SKM-1 treated with dmso at 0.1 percent for 144 hours (cell line): ENCODE results near the gene BCL6B.
A peak's percentile ranks its signal among the peaks of the same experiment; 100 is the strongest.

Source experiments
- DNase-seq: peaks from one replicate; lab custom pipeline; 2025; ENCODE audit not compliant: unreplicated experiment; lab: John Stamatoyannopoulos, UW

The BCL6B gene

DNA sequence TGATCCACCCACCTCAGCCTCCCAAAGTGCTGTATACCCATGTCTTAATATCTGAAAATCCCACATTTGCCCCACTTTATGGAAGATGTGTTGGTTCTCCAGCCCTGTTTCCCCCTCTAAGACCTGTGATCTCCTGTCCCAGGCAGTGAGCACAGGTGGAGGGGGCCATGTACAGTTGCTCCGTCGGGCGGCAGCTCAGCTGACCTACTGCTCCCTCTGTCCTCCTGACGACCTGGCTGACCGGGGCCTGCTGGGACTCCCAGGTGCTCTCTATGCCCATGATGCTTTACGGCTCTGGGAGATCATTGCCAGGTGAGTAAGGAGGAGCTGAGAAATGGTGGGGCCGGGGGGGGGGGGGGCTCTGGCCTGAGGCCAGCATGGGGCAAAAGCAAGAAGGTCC, 17.1 kb upstream of the BCL6B start:
- no peak for DNase-seq

DNA sequence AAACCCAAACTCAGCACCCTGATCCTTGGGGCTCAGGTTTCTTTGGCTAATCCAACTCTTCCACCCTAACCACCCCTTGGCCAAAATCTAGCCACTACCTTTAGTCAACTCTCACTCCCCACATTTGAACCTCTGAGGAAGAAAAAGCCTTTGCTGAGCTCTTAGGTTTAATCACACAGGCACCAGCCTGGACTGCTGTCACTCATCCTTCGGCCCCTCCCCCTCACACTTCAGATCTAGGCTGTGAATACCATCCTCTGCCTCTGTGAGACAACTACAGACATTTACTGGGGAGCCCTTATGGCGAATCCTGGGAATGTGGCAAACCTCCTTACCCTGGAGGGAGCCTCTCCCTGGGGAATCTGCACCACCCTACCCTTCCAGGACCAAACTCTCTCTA, 15.7 kb upstream of the BCL6B start:
- no peak for DNase-seq

DNA sequence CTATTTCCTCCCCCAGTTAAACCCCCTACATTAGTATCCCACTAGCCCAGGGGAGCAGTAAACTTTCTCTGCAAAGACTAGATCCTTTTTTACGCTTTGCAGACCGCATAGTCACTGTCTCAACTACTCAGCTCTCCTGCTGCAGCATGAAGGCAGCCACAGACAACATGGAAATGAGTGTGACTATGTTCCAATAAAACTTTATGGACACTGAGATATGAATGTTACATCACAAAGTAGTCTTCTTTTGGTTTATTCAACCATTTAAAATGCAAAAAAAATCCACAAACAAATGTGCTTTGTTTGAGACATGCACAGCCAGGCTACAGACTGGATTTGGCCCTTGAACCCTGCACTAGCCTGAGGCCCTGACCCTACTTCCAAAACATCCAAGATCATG, 12.3 kb upstream of the BCL6B start:
- no peak for DNase-seq

- no peak for DNase-seq
These were observed 11.4 kb upstream of the BCL6B start for GRCh38 chr17:7011415-7011814.

- DNase-seq, result no peak
These were observed 11.0 kb upstream of the BCL6B start for GRCh38 chr17:7011942-7012254.

DNA sequence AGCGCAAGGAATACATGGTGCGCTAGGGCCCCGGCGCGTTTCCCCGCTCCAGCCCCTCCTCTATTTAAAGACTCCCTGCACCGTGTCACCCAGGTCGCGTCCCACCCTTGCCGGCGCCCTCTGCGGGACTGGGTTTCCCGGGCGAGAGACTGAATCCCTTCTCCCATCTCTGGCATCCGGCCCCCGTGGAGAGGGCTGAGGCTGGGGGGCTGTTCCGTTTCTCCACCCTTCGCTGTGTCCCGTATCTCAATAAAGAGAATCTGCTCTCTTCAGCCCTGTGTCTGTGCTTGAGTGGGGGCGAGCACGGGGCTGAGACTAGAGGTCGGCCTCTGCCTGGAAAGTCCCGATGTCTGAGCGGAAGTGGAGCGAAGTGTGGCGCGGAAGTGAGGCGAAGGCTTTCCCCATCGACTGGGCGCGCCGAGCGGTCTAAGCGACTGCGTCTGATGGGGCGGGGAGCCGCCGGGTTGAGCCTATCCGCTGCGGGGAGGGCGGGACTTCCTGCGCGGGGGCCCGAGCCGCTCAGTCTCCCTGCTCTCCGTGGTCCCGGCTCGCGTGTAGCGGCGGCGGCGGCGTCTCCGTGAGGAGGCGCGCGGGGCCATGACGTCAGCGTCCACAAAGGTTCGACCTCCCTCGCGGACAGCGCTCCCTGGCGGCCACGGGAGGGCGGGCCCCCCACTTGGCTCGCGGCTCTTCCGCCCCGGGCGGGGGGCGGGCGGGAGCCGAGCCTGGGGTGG, 8.4 kb upstream of the BCL6B start:
- DNase-seq, result peak; percentile 79

GRCh38 chr17:7014995-7015958, 7.6 kb upstream of the BCL6B start:
- no peak for DNase-seq

DNA sequence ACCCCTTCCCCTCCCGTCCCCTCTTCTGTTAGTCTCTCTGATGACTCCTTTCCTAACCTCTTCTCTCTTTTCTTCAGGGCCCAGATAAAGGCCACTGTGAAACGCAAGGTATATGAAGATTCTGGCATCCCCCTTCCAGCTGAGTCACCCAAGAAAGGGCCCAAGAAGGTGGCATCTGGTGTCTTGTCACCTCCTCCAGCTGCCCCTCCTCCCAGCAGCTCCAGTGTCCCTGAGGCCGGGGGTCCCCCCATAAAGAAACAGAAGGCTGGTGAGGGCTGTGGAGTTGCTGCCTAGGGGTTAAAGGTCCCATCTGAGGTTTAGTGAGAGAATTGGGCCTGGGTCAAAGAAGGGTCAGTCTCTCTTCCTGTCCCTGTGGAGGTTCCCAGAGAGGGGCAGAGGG, 6.4 kb upstream of the BCL6B start:
- DNase-seq, result no peak

- DNase-seq, result no peak
These were observed 5.7 kb upstream of the BCL6B start for GRCh38 chr17:7016886-7017826.

DNA sequence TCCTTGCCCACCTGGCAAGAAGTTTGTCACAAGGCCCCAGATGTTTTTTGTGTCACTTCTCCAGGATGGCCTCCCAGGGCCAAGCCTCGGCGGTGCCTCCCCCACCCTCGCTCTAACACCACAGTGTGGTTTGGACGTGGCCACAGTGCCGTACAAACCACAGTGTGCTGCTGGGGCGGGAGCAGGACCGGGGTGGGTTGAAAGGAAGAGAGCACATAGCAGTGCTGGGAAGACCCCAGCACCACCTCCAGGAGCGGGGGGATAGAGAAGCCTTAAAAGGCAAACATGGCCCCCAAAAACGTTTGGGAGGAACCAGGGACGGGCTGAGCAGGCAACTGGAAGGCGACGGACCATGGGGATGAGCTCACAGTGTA, 5.0 kb upstream of the BCL6B start:
- DNase-seq, result no peak

GRCh38 chr17:7018331-7018964, 4.4 kb upstream of the BCL6B start:
- no peak for DNase-seq

DNA sequence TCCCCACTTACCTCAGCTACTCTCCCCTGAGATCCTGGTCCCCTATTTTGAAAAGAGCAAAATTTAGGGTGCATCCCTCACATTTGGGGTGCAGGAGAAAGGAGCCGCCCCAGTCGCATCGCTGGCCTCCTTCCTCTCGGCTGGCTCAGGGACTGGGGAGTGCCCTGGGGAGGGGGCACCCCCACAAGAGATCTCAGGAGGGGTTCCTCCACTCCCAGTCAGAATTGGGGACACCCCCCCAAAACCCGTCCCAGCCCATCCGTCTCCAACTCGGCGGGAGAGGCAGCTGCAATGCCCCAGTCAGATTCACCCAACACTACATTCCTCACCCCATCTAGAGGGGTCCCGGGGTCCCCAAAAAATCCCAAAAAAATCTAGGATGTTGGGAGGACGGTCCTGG, 3.5 kb upstream of the BCL6B start:
- no peak for DNase-seq

- DNase-seq, result no peak
These were observed 2.9 kb upstream of the BCL6B start for GRCh38 chr17:7019839-7020519.

- no peak for DNase-seq
These were observed 1.8 kb upstream of the BCL6B start for GRCh38 chr17:7020894-7021664.

GRCh38 chr17:7021993-7022778, 664 bp upstream of the BCL6B start:
- DNase-seq, result peak; percentile 40

GRCh38 chr17:7023576-7024401, 939 bp downstream of the BCL6B start:
- no peak for DNase-seq

GRCh38 chr17:7024402-7024785, 1.5 kb downstream of the BCL6B start:
- no peak for DNase-seq

DNA sequence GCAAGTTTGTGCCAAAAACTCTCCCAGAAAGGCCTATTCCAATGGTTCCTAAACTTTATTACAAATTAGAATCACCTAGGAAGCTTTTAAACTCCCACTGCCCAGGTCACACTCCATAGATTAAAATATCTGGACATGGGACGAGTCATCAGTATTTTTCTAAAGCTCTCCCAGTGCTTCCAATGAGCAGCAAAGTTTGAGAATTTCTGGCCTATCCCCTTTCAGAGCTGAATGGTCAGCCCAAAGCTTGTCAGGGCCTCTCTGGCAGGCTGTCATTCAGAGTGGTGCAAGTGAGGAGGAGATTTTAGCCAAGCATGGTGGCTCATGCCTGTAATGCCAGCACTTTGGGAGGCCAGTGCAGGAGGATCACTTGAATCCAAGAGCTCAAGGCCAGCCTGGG, 2.4 kb downstream of the BCL6B start:
- DNase-seq, result no peak
